HepG2 (cell line): Measurements from ENCODE around the gene CDA. TPM values are rescaled to one million over a fixed set of nuclear protein-coding genes. Genes with fewer than 3 reads are reported as not detected.

Experiments used
- CHCHD3 ChIP-seq: sonication (generic); formaldehyde crosslinking; IDR thresholded peaks from 2 replicates; pipeline ENCODE4 v1.8.0; 2022; ENCODE audit warnings: mild to moderate bottlenecking, missing genetic modification reagents, moderate library complexity
- DMTF1 ChIP-seq: sonication (generic); formaldehyde crosslinking; IDR thresholded peaks from 2 replicates; pipeline ENCODE4 v1.4.0; 2020; ENCODE audit warnings: mild to moderate bottlenecking, missing genetic modification reagents
- GATA4 ChIP-seq: sonication (generic); IDR thresholded peaks from 2 replicates; pipeline ENCODE4 v1.6.1; 2016; ENCODE audit warnings: antibody characterized with exemption, low read depth, borderline replicate concordance
- HMGXB3 ChIP-seq: sonication (generic); formaldehyde crosslinking; IDR thresholded peaks from 2 replicates; pipeline ENCODE4 v1.4.0; 2020; ENCODE audit warnings: missing genetic modification reagents, borderline replicate concordance
- PAWR ChIP-seq: sonication (generic); formaldehyde crosslinking; IDR thresholded peaks from 2 replicates; pipeline ENCODE4 v1.4.0; 2020; ENCODE audit warnings: missing genetic modification reagents, mild to moderate bottlenecking, borderline replicate concordance
- RFX1 ChIP-seq: fragments of 450-650 bp; IDR thresholded peaks from 2 replicates; pipeline ENCODE4 v1.6.1; 2017
- STAT5B ChIP-seq: sonication (generic); formaldehyde crosslinking; IDR thresholded peaks from 2 replicates; pipeline ENCODE4 v1.4.0; 2020; ENCODE audit warnings: missing genetic modification reagents
- TBL1XR1 ChIP-seq: fragments of 150-350 bp; IDR thresholded peaks from 2 replicates; pipeline ENCODE4 v1.6.1; 2014; ENCODE audit warnings: borderline replicate concordance, low read length; ENCODE audit not compliant: partially characterized antibody
- ZBTB14 ChIP-seq: sonication (generic); formaldehyde crosslinking; IDR thresholded peaks from 2 replicates; pipeline ENCODE4 v1.4.0; 2020; ENCODE audit warnings: missing genetic modification reagents
- ZNF143 ChIP-seq: sonication (generic); formaldehyde crosslinking; IDR thresholded peaks from 2 replicates; pipeline ENCODE4 v1.4.0; 2020; ENCODE audit warnings: missing genetic modification reagents
- ZNF232 ChIP-seq: sonication (generic); formaldehyde crosslinking; IDR thresholded peaks from 2 replicates; pipeline ENCODE4 v1.4.0; 2020; ENCODE audit warnings: missing genetic modification reagents, borderline replicate concordance
- ZNF441 ChIP-seq: sonication (generic); formaldehyde crosslinking; IDR thresholded peaks from 2 replicates; pipeline ENCODE4 v1.7.0; 2021; ENCODE audit warnings: missing genetic modification reagents, borderline replicate concordance
- ZNF460 ChIP-seq: sonication (generic); formaldehyde crosslinking; IDR thresholded peaks from 2 replicates; pipeline ENCODE4 v1.5.1; 2020; ENCODE audit warnings: missing genetic modification reagents, mild to moderate bottlenecking, borderline replicate concordance
- ZNF703 ChIP-seq: sonication (generic); formaldehyde crosslinking; IDR thresholded peaks from 2 replicates; pipeline ENCODE4 v1.5.1; 2020; ENCODE audit warnings: missing genetic modification reagents, mild to moderate bottlenecking, moderate library complexity, borderline replicate concordance
- polyA plus RNA-seq, 8 experiments: library from polyadenylated mRNA; depleted of rRNA in 3 of 8; stranded (reverse) in 7 of 8; unstranded in 1 of 8; fragments of >200 nt; fragmentation: Illumina TruSeq in 4 of 8; extraction: Trizol in 4 of 8; gene quantifications; 2 replicates each; pipeline versions ENCODE4 v1.2.1 to v1.2.3, GENCODE V29; 2011 to 2016; ENCODE audit warnings: low read depth in 4 of 8, missing spikeins in 1 of 8, mixed read lengths in 1 of 8; ENCODE audit not compliant: insufficient read depth in 1 of 8
- total RNA-seq, 5 experiments: library from RNA; depleted of rRNA; stranded (reverse); fragments of >200 nt; fragmentation: Illumina TruSeq; extraction: Trizol; gene quantifications; 2 replicates each; pipeline ENCODE4 v1.2.3, GENCODE V29; 2016; ENCODE audit warnings: low read depth in 1 of 5
- TF ChIP-seq, protein P1 (sequence below): sonication (generic); formaldehyde crosslinking; IDR thresholded peaks from 2 replicates; pipeline ENCODE4 v1.4.0; 2020; ENCODE audit warnings: missing genetic modification reagents, borderline replicate concordance
- TF ChIP-seq, protein P2 (sequence below): sonication (generic); formaldehyde crosslinking; IDR thresholded peaks from 2 replicates; pipeline ENCODE4 v1.8.1; 2023; ENCODE audit warnings: mild to moderate bottlenecking, missing genetic modification reagents, borderline replicate concordance

Gene CDA
- total and polyA plus RNA-seq, 2 of the 13 experiments (the other 11 are each of a cell fraction or from before 2014, with no cell fraction given) = 0.66 to 2.1 TPM

DNA sequence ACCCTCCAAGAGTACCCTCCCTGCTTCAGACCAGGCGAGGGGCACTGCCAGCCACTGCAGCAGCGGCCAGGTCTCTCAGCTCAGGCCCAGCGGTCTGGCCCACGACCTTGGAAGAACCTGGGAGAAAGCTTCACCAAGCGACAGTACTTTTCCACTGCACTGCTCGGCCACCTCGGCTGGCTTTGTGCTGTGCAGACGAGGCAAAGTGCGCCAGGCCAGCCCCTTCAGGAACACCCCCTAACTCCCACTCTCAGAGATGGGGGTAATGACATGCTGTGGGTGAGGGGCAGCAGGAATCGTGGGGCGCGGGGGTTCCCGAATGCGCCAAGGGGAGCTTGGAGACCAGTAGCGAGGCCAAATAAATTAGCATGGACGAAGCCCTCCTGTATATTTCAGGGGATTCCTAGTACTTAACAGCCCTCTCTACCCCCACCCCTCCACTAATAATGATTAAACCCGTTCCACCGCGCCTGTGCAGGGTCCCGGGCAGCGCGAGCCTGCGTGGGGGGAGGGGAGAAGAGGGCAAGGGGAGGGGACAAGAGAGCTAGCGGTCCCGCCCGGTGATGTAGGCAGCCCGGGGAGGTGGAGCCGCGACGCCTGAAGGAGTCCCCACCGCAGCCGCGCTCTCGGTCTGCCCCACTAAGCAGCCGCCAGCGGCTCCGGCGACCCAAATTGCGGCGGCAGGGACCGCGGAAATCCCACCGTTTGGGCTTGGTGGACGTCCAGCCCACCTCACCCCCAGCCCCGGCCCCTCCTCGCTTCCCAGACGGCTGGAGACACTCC is 36.8 kb upstream of the CDA start, which contains the start of gene FAM43B (continued):
- TF ChIP-seq, protein P1, sequence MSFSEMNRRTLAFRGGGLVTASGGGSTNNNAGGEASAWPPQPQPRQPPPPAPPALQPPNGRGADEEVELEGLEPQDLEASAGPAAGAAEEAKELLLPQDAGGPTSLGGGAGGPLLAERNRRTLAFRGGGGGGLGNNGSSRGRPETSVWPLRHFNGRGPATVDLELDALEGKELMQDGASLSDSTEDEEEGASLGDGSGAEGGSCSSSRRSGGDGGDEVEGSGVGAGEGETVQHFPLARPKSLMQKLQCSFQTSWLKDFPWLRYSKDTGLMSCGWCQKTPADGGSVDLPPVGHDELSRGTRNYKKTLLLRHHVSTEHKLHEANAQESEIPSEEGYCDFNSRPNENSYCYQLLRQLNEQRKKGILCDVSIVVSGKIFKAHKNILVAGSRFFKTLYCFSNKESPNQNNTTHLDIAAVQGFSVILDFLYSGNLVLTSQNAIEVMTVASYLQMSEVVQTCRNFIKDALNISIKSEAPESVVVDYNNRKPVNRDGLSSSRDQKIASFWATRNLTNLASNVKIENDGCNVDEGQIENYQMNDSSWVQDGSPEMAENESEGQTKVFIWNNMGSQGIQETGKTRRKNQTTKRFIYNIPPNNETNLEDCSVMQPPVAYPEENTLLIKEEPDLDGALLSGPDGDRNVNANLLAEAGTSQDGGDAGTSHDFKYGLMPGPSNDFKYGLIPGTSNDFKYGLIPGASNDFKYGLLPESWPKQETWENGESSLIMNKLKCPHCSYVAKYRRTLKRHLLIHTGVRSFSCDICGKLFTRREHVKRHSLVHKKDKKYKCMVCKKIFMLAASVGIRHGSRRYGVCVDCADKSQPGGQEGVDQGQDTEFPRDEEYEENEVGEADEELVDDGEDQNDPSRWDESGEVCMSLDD = peak; percentile 70
- 0 out of 2 replicates have a peak, but pooled peaks have one; percentile 25 for TF ChIP-seq ZNF143 (CRISPR knock-in tag)
- peak; percentile 75; the same call in 1 of the 2 replicates for TF ChIP-seq ZNF703
- peak; percentile 66; the same call in 1 of the 2 replicates for TF ChIP-seq GATA4
- TF ChIP-seq, protein P2, sequence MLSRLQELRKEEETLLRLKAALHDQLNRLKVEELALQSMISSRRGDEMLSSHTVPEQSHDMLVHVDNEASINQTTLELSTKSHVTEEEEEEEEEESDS (CRISPR knock-in tag) = no peak
- no peak for TF ChIP-seq STAT5B (CRISPR knock-in tag)
- no peak for TF ChIP-seq ZNF441 (CRISPR knock-in tag)
- no peak for TF ChIP-seq PAWR (CRISPR knock-in tag)
- TF ChIP-seq RFX1 = no peak
- TF ChIP-seq ZNF460 (CRISPR knock-in tag) = no peak
- TF ChIP-seq DMTF1 (CRISPR knock-in tag) = no peak
- no peak; the same call in 1 of the 2 replicates for TF ChIP-seq ZNF232 (CRISPR knock-in tag)
- TF ChIP-seq HMGXB3 (CRISPR knock-in tag) = no peak
- TF ChIP-seq CHCHD3 (CRISPR knock-in tag) = no peak
- TF ChIP-seq ZBTB14 (CRISPR knock-in tag) = no peak
- no peak for TF ChIP-seq TBL1XR1
